Measurements from ENCODE around the gene ING1.

DNA sequence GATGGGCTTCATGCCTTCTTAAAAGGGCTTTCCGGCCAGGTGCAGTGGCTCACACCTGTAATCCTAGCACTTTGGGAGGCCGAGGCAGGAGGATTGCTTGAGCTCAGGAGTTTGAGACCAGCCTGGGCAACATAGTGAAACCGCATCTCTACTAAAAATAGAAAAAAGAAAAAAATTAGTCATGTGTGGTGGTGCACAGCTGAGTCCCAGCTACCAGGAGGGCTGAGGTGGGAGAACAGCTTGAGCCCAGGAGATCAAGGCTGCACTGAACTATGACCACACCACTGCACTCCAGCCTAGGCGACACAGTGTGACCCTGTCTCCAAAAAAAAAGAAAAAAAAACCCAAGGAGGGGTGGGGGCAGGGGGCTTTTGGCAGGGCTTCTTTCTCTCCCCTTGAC lies 14.8 kb upstream of the ING1 start:
- TF ChIP-seq, protein P1, sequence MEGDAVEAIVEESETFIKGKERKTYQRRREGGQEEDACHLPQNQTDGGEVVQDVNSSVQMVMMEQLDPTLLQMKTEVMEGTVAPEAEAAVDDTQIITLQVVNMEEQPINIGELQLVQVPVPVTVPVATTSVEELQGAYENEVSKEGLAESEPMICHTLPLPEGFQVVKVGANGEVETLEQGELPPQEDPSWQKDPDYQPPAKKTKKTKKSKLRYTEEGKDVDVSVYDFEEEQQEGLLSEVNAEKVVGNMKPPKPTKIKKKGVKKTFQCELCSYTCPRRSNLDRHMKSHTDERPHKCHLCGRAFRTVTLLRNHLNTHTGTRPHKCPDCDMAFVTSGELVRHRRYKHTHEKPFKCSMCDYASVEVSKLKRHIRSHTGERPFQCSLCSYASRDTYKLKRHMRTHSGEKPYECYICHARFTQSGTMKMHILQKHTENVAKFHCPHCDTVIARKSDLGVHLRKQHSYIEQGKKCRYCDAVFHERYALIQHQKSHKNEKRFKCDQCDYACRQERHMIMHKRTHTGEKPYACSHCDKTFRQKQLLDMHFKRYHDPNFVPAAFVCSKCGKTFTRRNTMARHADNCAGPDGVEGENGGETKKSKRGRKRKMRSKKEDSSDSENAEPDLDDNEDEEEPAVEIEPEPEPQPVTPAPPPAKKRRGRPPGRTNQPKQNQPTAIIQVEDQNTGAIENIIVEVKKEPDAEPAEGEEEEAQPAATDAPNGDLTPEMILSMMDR (conservative IDR thresholded peaks at IDR 0.05) = no peak
- TF ChIP-seq ZFX (IDR thresholded peaks at IDR 0.05) = no peak
